Prostate gland (tissue), 2 donors: ENCODE measurements around the gene LCE1F.

Experiments used
- POLR2AphosphoS5 ChIP-seq: sonication (generic); formaldehyde crosslinking; IDR thresholded peaks from one replicate; pipeline ENCODE4 v1.6.1; 2017; ENCODE audit warnings: antibody characterized with exemption
- TF ChIP-seq, protein P1 (sequence below), 4 experiments: fragments of 200-600 bp in 2 of 4; fragments of 450-650 bp in 2 of 4; sonication (generic) in 2 of 4; IDR thresholded peaks; 1 replicate in 3 of 4; 2 replicates in 1 of 4; pipeline ENCODE4 v1.5.1; 2016 to 2019; ENCODE audit warnings: antibody characterized with exemption in 4 of 4, mild to moderate bottlenecking in 2 of 4, moderate library complexity in 2 of 4

DNA sequence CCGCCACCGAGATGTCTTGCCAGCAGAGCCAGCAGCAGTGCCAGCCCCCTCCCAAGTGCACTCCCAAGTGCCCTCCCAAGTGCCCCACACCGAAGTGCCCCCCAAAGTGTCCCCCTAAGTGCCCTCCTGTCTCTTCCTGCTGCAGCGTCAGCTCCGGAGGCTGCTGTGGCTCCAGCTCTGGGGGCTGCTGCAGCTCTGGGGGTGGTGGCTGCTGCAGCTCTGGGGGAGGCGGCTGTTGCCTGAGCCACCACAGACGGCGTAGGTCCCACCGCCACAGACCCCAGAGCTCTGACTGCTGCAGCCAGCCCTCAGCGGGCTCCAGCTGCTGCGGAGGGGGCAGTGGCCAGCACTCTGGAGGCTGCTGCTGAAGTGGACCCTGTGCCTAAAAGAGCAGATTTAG, 1.4 kb downstream of the LCE1F start:
- TF ChIP-seq, protein P1, sequence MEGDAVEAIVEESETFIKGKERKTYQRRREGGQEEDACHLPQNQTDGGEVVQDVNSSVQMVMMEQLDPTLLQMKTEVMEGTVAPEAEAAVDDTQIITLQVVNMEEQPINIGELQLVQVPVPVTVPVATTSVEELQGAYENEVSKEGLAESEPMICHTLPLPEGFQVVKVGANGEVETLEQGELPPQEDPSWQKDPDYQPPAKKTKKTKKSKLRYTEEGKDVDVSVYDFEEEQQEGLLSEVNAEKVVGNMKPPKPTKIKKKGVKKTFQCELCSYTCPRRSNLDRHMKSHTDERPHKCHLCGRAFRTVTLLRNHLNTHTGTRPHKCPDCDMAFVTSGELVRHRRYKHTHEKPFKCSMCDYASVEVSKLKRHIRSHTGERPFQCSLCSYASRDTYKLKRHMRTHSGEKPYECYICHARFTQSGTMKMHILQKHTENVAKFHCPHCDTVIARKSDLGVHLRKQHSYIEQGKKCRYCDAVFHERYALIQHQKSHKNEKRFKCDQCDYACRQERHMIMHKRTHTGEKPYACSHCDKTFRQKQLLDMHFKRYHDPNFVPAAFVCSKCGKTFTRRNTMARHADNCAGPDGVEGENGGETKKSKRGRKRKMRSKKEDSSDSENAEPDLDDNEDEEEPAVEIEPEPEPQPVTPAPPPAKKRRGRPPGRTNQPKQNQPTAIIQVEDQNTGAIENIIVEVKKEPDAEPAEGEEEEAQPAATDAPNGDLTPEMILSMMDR (IDR thresholded peaks at IDR 0.05) = no peak
- TF ChIP-seq POLR2AphosphoS5 = no peak
